GM12878 (cell line): ENCODE data around the gene NMT1. TPM values are rescaled to one million over a fixed set of nuclear protein-coding genes. Genes with fewer than 3 reads are reported as not detected.

Experiments used
- BHLHE40 ChIP-seq, 2 experiments: fragments of 450-650 bp in 1 of 2; IDR thresholded peaks; 2 replicates each; pipeline ENCODE4 v1.6.1; 2011 to 2017; ENCODE audit warnings: low read depth in 2 of 2, borderline replicate concordance in 1 of 2, improper control_type of control experiment in 1 of 2, low read length in 1 of 2, mild to moderate bottlenecking in 1 of 2
- BRCA1 ChIP-seq: IDR thresholded peaks from 2 replicates; pipeline ENCODE4 v1.6.1; 2011; ENCODE audit warnings: low read depth, low read length, improper control_type of control experiment
- JUND ChIP-seq: IDR thresholded peaks from 2 replicates; pipeline ENCODE4 v1.6.1; 2012; ENCODE audit warnings: low read depth, mild to moderate bottlenecking, low read length, improper control_type of control experiment, moderate library complexity
- NFIC ChIP-seq: IDR thresholded peaks from 2 replicates; pipeline ENCODE4 v1.6.1; 2012; ENCODE audit warnings: low read depth, mild to moderate bottlenecking, inconsistent platforms, low read length, moderate library complexity
- SIX5 ChIP-seq: IDR thresholded peaks from 2 replicates; pipeline ENCODE4 v1.6.1; 2011; ENCODE audit warnings: mild to moderate bottlenecking, low read depth, low read length, moderate library complexity; ENCODE audit not compliant: severe bottlenecking
- SMAD5 ChIP-seq: IDR thresholded peaks from 2 replicates; pipeline ENCODE4 v1.6.1; 2016; ENCODE audit warnings: antibody characterized with exemption, low read depth
- SUPT20H ChIP-seq: IDR thresholded peaks from 2 replicates; pipeline ENCODE4 v1.6.1; 2011; ENCODE audit warnings: low read depth, mild to moderate bottlenecking, low read length, moderate library complexity, borderline replicate concordance; ENCODE audit not compliant: control insufficient read depth
- USF1 ChIP-seq: IDR thresholded peaks from 2 replicates; pipeline ENCODE4 v1.6.1; 2011; ENCODE audit warnings: borderline replicate concordance, low read depth, mild to moderate bottlenecking, moderate library complexity, mixed read lengths, low read length; ENCODE audit not compliant: insufficient read depth; ENCODE audit errors: extremely low read length
- ZZZ3 ChIP-seq: IDR thresholded peaks from 2 replicates; pipeline ENCODE4 v1.6.1; 2011; ENCODE audit warnings: low read depth; ENCODE audit not compliant: control insufficient read depth, insufficient read length
- polyA plus RNA-seq, 11 experiments: library from polyadenylated mRNA; depleted of rRNA in 4 of 11; unstranded in 6 of 11; stranded (reverse) in 5 of 11; fragments of >200 nt; fragmentation: Nextera tagmentation in 4 of 11; fragmentation: Illumina TruSeq in 1 of 11; extraction: Ambion mirVana in 4 of 11; extraction: Trizol in 1 of 11; gene quantifications; 1 replicate in 1 of 11; 2 replicates in 10 of 11; pipeline versions ENCODE4 v1.2.1 to v1.2.3, GENCODE V29; 2011 to 2016; ENCODE audit warnings: inconsistent platforms in 2 of 11, missing spikeins in 2 of 11, low read depth in 1 of 11
- total RNA-seq, 4 experiments: library from RNA; depleted of rRNA in 3 of 4; stranded (reverse); fragments of >200 nt in 3 of 4; fragmentation: Illumina TruSeq in 1 of 4; extraction: Trizol in 1 of 4; gene quantifications; 2 replicates each; pipeline versions ENCODE4 v1.2.1 to v1.2.3, GENCODE V29; 2013 to 2021
- TF ChIP-seq, protein P1 (sequence below): IDR thresholded peaks from 2 replicates; pipeline ENCODE4 v1.6.1; 2012; ENCODE audit warnings: improper control_type of control experiment, low read depth, low read length; ENCODE audit not compliant: insufficient replicate concordance

Gene NMT1
- total and polyA plus RNA-seq, 10 of the 15 experiments (the other 5 are each of a cell fraction or from before 2014, with no cell fraction given) = 96.7 to 395 (median 222) TPM

DNA sequence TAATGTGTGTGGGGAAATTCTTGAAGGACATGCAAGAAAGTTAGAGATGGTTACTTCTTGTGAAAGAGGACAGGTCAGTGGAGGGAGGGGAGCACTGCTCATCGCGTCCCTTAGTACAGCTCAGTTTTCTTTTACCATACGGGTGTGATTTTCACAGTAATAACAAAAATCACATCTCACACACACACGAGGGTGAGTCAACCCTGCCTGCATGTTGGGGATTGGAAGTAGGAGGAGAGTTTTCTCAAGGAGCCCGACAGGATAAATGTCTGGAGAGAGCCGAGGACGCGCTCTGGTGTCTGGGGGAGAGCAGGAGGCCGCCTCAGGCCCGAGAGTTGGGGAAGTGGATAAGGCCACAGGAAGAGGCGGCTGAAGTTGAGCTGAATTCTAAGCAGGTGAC lies 54.8 kb downstream of the NMT1 start (continued):
- TF ChIP-seq JUND (no peak), BHLHE40 (IDR thresholded peaks at IDR 0.05; ENCODE audit: borderline replicate concordance in 1 of 2, low read depth in 2 of 2, low read length in 1 of 2) (no peak), SMAD5 (no peak), NFIC (no peak), BRCA1 (no peak), USF1 (no peak), ZZZ3 (no peak), SUPT20H (no peak), SIX5 (no peak)
- TF ChIP-seq, protein P1, sequence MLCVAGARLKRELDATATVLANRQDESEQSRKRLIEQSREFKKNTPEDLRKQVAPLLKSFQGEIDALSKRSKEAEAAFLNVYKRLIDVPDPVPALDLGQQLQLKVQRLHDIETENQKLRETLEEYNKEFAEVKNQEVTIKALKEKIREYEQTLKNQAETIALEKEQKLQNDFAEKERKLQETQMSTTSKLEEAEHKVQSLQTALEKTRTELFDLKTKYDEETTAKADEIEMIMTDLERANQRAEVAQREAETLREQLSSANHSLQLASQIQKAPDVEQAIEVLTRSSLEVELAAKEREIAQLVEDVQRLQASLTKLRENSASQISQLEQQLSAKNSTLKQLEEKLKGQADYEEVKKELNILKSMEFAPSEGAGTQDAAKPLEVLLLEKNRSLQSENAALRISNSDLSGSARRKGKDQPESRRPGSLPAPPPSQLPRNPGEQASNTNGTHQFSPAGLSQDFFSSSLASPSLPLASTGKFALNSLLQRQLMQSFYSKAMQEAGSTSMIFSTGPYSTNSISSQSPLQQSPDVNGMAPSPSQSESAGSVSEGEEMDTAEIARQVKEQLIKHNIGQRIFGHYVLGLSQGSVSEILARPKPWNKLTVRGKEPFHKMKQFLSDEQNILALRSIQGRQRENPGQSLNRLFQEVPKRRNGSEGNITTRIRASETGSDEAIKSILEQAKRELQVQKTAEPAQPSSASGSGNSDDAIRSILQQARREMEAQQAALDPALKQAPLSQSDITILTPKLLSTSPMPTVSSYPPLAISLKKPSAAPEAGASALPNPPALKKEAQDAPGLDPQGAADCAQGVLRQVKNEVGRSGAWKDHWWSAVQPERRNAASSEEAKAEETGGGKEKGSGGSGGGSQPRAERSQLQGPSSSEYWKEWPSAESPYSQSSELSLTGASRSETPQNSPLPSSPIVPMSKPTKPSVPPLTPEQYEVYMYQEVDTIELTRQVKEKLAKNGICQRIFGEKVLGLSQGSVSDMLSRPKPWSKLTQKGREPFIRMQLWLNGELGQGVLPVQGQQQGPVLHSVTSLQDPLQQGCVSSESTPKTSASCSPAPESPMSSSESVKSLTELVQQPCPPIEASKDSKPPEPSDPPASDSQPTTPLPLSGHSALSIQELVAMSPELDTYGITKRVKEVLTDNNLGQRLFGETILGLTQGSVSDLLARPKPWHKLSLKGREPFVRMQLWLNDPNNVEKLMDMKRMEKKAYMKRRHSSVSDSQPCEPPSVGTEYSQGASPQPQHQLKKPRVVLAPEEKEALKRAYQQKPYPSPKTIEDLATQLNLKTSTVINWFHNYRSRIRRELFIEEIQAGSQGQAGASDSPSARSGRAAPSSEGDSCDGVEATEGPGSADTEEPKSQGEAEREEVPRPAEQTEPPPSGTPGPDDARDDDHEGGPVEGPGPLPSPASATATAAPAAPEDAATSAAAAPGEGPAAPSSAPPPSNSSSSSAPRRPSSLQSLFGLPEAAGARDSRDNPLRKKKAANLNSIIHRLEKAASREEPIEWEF = no peak
